ENCODE data around the gene HARBI1. TPM values are rescaled to one million over a fixed set of nuclear protein-coding genes. Genes with fewer than 3 reads are reported as not detected.
A peak's percentile ranks its signal among the peaks of the same experiment; 100 is the strongest.

HARBI1 gene
- total and polyA plus RNA-seq, 9 of the 15 experiments (the other 6 are each of a cell fraction or from before 2014, with no cell fraction given) = 3.5 to 8.4 (median 5.5) TPM

- TF ChIP-seq, protein P1, sequence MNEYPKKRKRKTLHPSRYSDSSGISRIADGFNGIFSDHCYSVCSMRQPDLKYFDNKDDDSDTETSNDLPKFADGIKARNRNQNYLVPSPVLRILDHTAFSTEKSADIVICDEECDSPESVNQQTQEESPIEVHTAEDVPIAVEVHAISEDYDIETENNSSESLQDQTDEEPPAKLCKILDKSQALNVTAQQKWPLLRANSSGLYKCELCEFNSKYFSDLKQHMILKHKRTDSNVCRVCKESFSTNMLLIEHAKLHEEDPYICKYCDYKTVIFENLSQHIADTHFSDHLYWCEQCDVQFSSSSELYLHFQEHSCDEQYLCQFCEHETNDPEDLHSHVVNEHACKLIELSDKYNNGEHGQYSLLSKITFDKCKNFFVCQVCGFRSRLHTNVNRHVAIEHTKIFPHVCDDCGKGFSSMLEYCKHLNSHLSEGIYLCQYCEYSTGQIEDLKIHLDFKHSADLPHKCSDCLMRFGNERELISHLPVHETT (CRISPR knock-in tag; conservative IDR thresholded peaks at IDR 0.05 in 1 of 2, IDR thresholded peaks at IDR 0.05 in 1 of 2) = no peak
- TF ChIP-seq ZNF121 (CRISPR knock-in tag; conservative IDR thresholded peaks at IDR 0.05) (no peak), POLR2B (IDR thresholded peaks at IDR 0.05; ENCODE audit: low read depth, partially characterized antibody) (no peak), STAT5B (CRISPR knock-in tag; IDR thresholded peaks at IDR 0.05) (no peak), ARID1B (IDR thresholded peaks at IDR 0.05) (no peak), EHMT2 (IDR thresholded peaks at IDR 0.05) (no peak), JUN (IDR thresholded peaks at IDR 0.05; ENCODE audit: borderline replicate concordance, low read depth, low read length) (no peak), JUN (CRISPR knock-in tag; IDR thresholded peaks at IDR 0.05; ENCODE audit: borderline replicate concordance) (no peak), MEF2D (tag; conservative IDR thresholded peaks at IDR 0.05; ENCODE audit: low read depth) (no peak), ZNF282 (CRISPR knock-in tag; IDR thresholded peaks at IDR 0.05) (no peak), ZNF274 (IDR thresholded peaks at IDR 0.05; ENCODE audit: borderline replicate concordance, low read depth, low read length) (no peak), PREB (CRISPR knock-in tag; IDR thresholded peaks at IDR 0.05) (peak; percentile 84; the same call in 1 of the 2 replicates), ZNF316 (IDR thresholded peaks at IDR 0.05) (peak; percentile 32; the same call in 1 of the 2 replicates), MYNN (IDR thresholded peaks at IDR 0.05) (no peak), MYNN (CRISPR knock-in tag; IDR thresholded peaks at IDR 0.05) (no peak), AFF4 (CRISPR knock-in tag; IDR thresholded peaks at IDR 0.05) (0 out of 2 replicates have a peak, but pooled peaks have one; percentile 57), ARID2 (IDR thresholded peaks at IDR 0.05) (no peak), HMBOX1 (IDR thresholded peaks at IDR 0.05) (0 out of 2 replicates have a peak, but pooled peaks have one; percentile 18), ZNF75A (CRISPR knock-in tag; IDR thresholded peaks at IDR 0.05) (no peak), STAG1 (CRISPR knock-in tag; IDR thresholded peaks at IDR 0.05; ENCODE audit: borderline replicate concordance) (no peak), SIN3B (IDR thresholded peaks at IDR 0.05; ENCODE audit: low read depth) (no peak)
- TF ChIP-seq, protein P2, sequence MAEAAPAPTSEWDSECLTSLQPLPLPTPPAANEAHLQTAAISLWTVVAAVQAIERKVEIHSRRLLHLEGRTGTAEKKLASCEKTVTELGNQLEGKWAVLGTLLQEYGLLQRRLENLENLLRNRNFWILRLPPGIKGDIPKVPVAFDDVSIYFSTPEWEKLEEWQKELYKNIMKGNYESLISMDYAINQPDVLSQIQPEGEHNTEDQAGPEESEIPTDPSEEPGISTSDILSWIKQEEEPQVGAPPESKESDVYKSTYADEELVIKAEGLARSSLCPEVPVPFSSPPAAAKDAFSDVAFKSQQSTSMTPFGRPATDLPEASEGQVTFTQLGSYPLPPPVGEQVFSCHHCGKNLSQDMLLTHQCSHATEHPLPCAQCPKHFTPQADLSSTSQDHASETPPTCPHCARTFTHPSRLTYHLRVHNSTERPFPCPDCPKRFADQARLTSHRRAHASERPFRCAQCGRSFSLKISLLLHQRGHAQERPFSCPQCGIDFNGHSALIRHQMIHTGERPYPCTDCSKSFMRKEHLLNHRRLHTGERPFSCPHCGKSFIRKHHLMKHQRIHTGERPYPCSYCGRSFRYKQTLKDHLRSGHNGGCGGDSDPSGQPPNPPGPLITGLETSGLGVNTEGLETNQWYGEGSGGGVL (CRISPR knock-in tag; IDR thresholded peaks at IDR 0.05) = no peak
These were observed 916 bp upstream of the HARBI1 start (continued) for GRCh38 chr11:46617972-46618314.

All from K562 (cell line).